ENCODE data around the gene SHISA8.

Gene SHISA8

GRCh38 chr22:41913842-41914534, 886 bp downstream of the SHISA8 start:
- no peak for DNase-seq (ENCODE audit: low read depth)

- no peak for DNase-seq (ENCODE audit: low read depth)
These were observed 1.7 kb downstream of the SHISA8 start for GRCh38 chr22:41913040-41913719.

GRCh38 chr22:41912338-41913039, 2.4 kb downstream of the SHISA8 start:
- no peak for DNase-seq (ENCODE audit: low read depth)

- DNase-seq (ENCODE audit: low read depth), result no peak
These were observed 3.8 kb downstream of the SHISA8 start for GRCh38 chr22:41911001-41911611.

GRCh38 chr22:41910050-41911000, 4.5 kb downstream of the SHISA8 start:
- DNase-seq (ENCODE audit: low read depth), result no peak

- no peak for DNase-seq (ENCODE audit: low read depth)
These were observed 5.4 kb downstream of the SHISA8 start for GRCh38 chr22:41909310-41910049.

- DNase-seq (ENCODE audit: low read depth), result no peak
These were observed 6.2 kb downstream of the SHISA8 start for GRCh38 chr22:41908411-41909309.

GRCh38 chr22:41907436-41908401, 7.2 kb downstream of the SHISA8 start:
- no peak for DNase-seq (ENCODE audit: low read depth)

- no peak for DNase-seq (ENCODE audit: low read depth)
These were observed 8.1 kb downstream of the SHISA8 start for GRCh38 chr22:41906822-41907221.

- no peak for DNase-seq (ENCODE audit: low read depth)
These were observed 9.3 kb downstream of the SHISA8 start for GRCh38 chr22:41905411-41906202.

GRCh38 chr22:41904450-41905410, 10.1 kb downstream of the SHISA8 start:
- DNase-seq (ENCODE audit: low read depth), result no peak

GRCh38 chr22:41902932-41903421, 11.9 kb downstream of the SHISA8 start:
- no peak for DNase-seq (ENCODE audit: low read depth)

GRCh38 chr22:41902016-41902415, 12.9 kb downstream of the SHISA8 start:
- no peak for DNase-seq (ENCODE audit: low read depth)

- no peak for DNase-seq (ENCODE audit: low read depth)
These were observed 14.1 kb downstream of the SHISA8 start for GRCh38 chr22:41900652-41901312.

GRCh38 chr22:41899992-41900651, 14.8 kb downstream of the SHISA8 start:
- DNase-seq (ENCODE audit: low read depth), result no peak

Measured in activated T-cell treated with anti-CD3 and anti-CD28 coated beads for 24 hours (primary cell).